ENCODE results near the gene MOV10. TPM values are rescaled to one million over a fixed set of nuclear protein-coding genes. Genes with fewer than 3 reads are reported as not detected.

Gene MOV10
- total and polyA plus RNA-seq, 9 of the 15 experiments (the other 6 are each of a cell fraction or from before 2014, with no cell fraction given), result 16.7 to 105 (median 49.5) TPM

DNA sequence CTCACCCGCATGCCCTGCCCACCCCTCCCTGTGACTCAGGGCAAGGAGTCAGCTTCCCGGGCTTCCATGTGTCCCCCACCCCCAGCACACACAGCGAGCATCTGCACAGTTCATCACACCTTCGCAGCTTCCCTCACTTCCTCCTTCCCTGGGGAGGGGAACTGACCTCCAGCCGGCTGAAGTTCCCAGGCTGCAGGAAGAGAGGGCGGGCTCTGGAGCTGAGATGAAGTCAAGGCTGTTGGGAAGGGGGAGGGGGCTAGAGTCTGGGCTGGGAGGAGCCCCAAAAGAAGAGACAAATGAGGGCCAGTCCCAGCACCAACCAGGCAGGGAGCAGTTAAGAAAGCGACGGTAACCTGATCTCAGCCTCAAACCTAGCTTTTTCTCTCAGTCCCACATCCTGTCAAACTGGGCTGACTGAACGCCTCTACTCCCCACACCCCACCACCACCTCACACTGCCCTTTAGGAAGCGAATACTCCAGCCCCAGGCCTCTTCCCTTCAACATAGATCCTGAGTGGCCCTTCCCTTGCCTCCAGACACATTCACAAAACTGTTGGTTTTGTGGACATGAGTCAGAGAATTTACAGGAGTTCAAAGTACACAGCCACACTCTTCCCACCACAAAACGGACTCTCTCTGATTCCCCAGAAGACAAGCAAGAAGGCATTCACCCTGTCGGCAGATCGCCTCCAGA lies 30.6 kb downstream of the MOV10 start (continued):
- no peak for TF ChIP-seq NR3C1 (CRISPR knock-in tag; IDR thresholded peaks at IDR 0.05)
- no peak for TF ChIP-seq ZNF165 (CRISPR knock-in tag; IDR thresholded peaks at IDR 0.05; ENCODE audit: borderline replicate concordance)
- TF ChIP-seq, protein P1, sequence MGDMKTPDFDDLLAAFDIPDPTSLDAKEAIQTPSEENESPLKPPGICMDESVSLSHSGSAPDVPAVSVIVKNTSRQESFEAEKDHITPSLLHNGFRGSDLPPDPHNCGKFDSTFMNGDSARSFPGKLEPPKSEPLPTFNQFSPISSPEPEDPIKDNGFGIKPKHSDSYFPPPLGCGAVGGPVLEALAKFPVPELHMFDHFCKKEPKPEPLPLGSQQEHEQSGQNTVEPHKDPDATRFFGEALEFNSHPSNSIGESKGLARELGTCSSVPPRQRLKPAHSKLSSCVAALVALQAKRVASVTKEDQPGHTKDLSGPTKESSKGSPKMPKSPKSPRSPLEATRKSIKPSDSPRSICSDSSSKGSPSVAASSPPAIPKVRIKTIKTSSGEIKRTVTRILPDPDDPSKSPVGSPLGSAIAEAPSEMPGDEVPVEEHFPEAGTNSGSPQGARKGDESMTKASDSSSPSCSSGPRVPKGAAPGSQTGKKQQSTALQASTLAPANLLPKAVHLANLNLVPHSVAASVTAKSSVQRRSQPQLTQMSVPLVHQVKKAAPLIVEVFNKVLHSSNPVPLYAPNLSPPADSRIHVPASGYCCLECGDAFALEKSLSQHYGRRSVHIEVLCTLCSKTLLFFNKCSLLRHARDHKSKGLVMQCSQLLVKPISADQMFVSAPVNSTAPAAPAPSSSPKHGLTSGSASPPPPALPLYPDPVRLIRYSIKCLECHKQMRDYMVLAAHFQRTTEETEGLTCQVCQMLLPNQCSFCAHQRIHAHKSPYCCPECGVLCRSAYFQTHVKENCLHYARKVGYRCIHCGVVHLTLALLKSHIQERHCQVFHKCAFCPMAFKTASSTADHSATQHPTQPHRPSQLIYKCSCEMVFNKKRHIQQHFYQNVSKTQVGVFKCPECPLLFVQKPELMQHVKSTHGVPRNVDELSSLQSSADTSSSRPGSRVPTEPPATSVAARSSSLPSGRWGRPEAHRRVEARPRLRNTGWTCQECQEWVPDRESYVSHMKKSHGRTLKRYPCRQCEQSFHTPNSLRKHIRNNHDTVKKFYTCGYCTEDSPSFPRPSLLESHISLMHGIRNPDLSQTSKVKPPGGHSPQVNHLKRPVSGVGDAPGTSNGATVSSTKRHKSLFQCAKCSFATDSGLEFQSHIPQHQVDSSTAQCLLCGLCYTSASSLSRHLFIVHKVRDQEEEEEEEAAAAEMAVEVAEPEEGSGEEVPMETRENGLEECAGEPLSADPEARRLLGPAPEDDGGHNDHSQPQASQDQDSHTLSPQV (IDR thresholded peaks at IDR 0.05), result peak; percentile 89; the same call in 1 of the 2 replicates
- TF ChIP-seq BRD4 (IDR thresholded peaks at IDR 0.05), result 0 out of 2 replicates have a peak, but pooled peaks have one; percentile 73
- no peak; the same call in 1 of the 2 replicates for TF ChIP-seq GATAD2A (IDR thresholded peaks at IDR 0.05)
- TF ChIP-seq ZSCAN29 (IDR thresholded peaks at IDR 0.05), result no peak
- TF ChIP-seq, protein P2, sequence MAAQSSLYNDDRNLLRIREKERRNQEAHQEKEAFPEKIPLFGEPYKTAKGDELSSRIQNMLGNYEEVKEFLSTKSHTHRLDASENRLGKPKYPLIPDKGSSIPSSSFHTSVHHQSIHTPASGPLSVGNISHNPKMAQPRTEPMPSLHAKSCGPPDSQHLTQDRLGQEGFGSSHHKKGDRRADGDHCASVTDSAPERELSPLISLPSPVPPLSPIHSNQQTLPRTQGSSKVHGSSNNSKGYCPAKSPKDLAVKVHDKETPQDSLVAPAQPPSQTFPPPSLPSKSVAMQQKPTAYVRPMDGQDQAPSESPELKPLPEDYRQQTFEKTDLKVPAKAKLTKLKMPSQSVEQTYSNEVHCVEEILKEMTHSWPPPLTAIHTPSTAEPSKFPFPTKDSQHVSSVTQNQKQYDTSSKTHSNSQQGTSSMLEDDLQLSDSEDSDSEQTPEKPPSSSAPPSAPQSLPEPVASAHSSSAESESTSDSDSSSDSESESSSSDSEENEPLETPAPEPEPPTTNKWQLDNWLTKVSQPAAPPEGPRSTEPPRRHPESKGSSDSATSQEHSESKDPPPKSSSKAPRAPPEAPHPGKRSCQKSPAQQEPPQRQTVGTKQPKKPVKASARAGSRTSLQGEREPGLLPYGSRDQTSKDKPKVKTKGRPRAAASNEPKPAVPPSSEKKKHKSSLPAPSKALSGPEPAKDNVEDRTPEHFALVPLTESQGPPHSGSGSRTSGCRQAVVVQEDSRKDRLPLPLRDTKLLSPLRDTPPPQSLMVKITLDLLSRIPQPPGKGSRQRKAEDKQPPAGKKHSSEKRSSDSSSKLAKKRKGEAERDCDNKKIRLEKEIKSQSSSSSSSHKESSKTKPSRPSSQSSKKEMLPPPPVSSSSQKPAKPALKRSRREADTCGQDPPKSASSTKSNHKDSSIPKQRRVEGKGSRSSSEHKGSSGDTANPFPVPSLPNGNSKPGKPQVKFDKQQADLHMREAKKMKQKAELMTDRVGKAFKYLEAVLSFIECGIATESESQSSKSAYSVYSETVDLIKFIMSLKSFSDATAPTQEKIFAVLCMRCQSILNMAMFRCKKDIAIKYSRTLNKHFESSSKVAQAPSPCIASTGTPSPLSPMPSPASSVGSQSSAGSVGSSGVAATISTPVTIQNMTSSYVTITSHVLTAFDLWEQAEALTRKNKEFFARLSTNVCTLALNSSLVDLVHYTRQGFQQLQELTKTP (IDR thresholded peaks at IDR 0.05; ENCODE audit: low read depth in 1 of 2, partially characterized antibody in 2 of 2), result peak in 1 of 2 experiments; percentile 47
- no peak for TF ChIP-seq EHMT2 (IDR thresholded peaks at IDR 0.05)
- TF ChIP-seq PURB (CRISPR knock-in tag; IDR thresholded peaks at IDR 0.05; ENCODE audit: low read depth), result no peak
- TF ChIP-seq ZNF197 (CRISPR knock-in tag; IDR thresholded peaks at IDR 0.05; ENCODE audit: low read depth), result no peak
- peak; percentile 57; the same call in 1 of the 2 replicates for TF ChIP-seq MTA1 (IDR thresholded peaks at IDR 0.05; ENCODE audit: borderline replicate concordance)
- TF ChIP-seq SRSF9 (IDR thresholded peaks at IDR 0.05; ENCODE audit: borderline replicate concordance, low read depth, low read length), result no peak
- peak; percentile 98 for TF ChIP-seq L3MBTL2 (IDR thresholded peaks at IDR 0.05)
- TF ChIP-seq ZBTB17 (CRISPR knock-in tag; IDR thresholded peaks at IDR 0.05), result no peak
- TF ChIP-seq, protein P3, sequence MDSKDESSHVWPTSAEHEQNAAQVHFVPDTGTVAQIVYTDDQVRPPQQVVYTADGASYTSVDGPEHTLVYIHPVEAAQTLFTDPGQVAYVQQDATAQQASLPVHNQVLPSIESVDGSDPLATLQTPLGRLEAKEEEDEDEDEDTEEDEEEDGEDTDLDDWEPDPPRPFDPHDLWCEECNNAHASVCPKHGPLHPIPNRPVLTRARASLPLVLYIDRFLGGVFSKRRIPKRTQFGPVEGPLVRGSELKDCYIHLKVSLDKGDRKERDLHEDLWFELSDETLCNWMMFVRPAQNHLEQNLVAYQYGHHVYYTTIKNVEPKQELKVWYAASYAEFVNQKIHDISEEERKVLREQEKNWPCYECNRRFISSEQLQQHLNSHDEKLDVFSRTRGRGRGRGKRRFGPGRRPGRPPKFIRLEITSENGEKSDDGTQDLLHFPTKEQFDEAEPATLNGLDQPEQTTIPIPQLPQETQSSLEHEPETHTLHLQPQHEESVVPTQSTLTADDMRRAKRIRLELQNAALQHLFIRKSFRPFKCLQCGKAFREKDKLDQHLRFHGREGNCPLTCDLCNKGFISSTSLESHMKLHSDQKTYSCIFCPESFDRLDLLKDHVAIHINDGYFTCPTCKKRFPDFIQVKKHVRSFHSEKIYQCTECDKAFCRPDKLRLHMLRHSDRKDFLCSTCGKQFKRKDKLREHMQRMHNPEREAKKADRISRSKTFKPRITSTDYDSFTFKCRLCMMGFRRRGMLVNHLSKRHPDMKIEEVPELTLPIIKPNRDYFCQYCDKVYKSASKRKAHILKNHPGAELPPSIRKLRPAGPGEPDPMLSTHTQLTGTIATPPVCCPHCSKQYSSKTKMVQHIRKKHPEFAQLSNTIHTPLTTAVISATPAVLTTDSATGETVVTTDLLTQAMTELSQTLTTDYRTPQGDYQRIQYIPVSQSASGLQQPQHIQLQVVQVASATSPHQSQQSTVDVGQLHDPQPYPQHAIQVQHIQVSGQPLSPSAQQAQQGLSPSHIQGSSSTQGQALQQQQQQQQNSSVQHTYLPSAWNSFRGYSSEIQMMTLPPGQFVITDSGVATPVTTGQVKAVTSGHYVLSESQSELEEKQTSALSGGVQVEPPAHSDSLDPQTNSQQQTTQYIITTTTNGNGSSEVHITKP (IDR thresholded peaks at IDR 0.05; ENCODE audit: partially characterized antibody), result peak; percentile 57
- TF ChIP-seq ZFP30 (CRISPR knock-in tag; IDR thresholded peaks at IDR 0.05; ENCODE audit: borderline replicate concordance), result no peak
- peak; percentile 21 for TF ChIP-seq RBM39 (optimal IDR thresholded peaks at IDR 0.05; ENCODE audit: low read depth, low read length)
